Measurements from ENCODE around the gene ELMO1. TPM values are rescaled to one million over a fixed set of nuclear protein-coding genes. Genes with fewer than 3 reads are reported as not detected.

ELMO1 gene
- total RNA-seq, 2 donors from 2014 or later: 32.2 to 46.7 TPM

DNA sequence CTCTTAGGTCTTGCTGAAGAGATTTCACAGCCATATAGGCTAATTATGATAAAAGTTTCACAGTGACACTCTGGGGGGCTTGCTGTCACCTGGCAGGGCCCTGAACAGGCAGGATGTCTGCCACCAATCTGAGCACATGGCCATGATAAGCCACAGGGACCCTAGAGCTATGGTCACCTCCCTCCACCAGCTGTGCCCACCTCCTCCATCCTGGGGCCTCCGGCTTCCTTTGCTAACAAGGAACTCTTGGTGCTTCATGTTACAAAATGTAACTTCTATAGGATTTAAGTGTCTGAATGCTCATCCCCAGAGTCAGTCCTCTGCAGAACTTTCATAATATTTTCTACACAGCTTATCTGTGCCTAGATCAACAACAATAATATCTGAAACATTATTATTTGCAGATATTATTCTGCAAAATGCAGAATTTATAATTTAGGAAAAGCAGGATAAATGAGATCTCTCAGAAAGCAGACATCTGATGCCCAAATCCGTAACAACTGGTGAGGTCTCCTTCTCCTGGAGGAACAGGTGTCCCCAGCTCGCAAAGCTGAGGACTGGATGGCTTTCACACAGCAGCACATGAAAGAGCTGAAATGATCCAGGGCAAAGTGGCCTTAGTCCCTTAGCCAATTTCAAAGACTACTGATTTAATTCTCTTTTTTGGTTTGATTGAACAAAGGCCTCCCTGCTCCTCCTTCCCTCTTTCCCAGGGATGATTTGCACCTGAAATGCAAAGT lies 437.3 kb downstream of the ELMO1 start:
- intact Hi-C loops (cut with DNase I): no loop called here
- no peak for DNase-seq (ENCODE audit: low spot score)

DNA sequence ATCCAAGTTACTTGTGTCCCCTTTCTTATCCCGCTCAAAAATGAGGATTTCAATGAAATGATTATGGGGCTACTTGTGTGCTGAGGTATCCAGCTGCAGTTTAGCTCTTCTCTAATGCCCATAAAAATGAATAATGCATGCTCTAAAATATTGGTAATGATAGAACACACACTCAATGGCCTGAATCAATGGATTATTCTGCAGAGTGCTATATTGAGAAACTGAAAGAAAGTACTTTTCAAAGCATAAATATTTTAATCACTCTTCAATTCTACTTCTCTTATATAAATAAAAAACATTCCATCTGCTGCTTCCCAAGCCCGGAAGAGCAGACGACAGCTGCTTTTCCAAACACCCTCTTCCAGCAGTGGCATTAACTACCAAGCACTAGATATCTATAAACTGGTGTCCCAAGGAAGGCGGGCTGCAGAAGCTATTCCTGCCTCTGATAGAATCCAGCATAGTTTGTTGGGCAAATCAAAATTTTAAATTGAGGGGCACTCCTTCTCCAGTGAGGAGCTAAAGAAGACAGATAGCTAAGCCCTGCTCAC lies 439.5 kb downstream of the ELMO1 start:
- intact Hi-C loops (cut with DNase I): no loop called here
- DNase-seq (ENCODE audit: low spot score): no peak

DNA sequence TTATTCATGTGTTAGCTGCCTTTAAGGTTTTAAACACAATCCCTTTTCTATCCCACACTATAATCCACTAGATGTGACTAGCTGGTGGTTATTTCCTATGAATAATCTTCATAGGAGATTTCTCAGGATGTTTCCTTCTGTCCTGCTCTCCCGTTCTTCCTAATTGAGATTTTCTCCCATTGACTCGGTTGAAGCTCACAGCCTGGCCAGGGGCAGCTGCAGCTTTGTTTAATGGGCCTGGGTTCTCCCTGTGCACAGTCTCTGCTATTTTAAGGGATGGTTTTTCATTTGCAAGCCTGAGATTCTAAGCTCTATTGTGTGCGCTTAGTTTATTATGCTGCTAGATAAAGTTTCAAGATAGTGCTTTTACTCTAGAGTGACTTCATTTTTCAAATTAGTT lies 441.0 kb downstream of the ELMO1 start:
- intact Hi-C loops (cut with DNase I): no loop called here
- DNase-seq (ENCODE audit: low spot score): no peak

DNA sequence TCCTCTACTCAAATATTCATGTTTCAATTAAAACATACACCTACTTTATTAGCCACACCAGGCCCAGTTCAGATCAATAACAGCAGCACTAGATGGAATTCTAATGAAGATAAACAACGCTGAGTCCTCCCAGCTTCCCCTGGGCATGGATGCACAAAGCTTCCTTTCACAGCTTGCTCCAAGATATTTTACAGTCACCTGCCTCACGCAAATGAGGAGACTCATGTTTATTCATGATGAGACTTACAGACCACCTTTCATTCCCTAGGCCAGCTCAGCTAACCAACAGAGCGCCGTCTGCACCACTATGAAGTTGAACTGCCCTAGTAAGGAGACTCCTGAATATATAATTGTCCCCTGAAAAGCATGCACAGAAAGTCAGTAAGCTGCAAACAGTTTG lies 441.4 kb downstream of the ELMO1 start:
- intact Hi-C loops (cut with DNase I): no loop called here
- DNase-seq (ENCODE audit: low spot score): no peak

DNA sequence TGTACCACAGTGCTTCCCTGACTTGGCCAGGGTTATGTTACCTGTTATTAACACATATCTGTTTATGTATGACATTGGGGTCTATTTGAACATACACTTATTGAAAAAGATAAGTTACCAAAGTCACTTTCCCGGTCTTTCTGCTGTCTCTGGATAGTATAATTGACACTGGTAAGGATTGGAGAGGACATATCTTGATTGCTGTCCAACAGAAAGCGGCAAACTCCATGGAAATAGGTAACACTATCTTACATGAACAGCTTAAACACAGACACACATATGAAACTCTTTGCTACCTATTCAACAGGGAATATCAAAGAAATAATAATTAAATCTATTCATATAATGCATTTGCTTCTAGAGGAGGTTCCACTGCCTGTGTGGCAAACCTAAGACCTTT lies 441.9 kb downstream of the ELMO1 start:
- intact Hi-C loops (cut with DNase I): no loop called here
- DNase-seq (ENCODE audit: low spot score): no peak

DNA sequence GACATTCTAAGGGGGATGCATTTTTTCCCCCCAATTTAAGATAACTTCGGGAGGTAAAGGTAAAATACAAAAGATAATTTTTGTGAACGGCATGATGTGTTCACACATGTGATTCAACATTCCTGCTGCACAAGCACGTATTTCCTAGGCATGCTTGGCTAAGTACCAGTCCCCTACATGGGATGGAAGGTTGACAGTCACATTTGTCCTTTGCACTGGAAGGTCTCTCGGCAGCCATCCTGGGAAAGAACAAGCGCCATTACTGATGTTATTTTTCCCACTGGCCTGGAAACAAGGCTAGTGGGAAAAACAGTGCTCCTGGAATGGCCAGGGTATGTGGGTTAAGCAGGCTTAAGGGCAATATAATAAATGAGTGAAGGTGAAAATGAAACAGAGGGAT lies 448.2 kb downstream of the ELMO1 start:
- intact Hi-C loops (cut with DNase I): no loop called here
- DNase-seq (ENCODE audit: low spot score): no peak

DNA sequence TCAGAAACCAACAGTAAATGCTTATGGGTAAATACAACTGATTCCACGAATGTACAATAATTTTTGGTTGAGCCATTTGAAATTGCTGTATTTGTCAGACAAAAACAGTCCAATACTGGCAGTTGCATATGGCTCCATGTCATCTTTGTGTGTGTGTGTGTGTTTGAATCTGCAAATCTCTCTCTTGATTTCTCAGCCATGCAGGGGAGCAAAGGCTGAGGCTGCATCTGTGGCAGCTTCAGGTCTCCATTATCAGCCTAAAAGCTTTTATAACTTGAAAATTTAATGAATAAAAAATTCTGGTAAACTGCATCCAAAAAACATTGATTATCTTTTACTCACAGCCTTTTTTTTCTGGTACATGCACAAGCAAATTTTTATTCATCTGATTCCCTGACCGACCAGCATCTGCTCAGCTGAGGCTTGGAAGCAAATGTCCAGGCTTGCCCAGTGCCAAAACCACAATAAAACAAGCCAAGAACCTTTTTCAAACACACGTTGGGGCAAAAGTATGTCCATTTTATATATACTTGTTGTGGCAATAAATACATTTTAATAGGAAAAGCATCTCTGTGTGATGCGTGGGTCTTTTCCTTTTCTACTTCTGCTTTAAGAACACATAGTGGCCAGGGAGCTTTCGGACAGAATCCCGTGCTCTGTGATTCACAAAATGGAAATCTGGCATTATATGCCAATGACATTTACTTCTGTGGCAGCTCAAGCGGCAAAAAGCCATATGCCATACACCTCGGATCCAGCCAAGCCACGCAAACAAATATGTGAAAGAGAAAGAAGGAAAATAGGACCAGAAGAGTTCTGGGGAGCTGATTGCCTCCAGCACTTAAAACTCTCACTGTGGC lies 448.8 kb downstream of the ELMO1 start:
- no peak for DNase-seq (ENCODE audit: low spot score)
- intact Hi-C loops (cut with DNase I): no loop called here

DNA sequence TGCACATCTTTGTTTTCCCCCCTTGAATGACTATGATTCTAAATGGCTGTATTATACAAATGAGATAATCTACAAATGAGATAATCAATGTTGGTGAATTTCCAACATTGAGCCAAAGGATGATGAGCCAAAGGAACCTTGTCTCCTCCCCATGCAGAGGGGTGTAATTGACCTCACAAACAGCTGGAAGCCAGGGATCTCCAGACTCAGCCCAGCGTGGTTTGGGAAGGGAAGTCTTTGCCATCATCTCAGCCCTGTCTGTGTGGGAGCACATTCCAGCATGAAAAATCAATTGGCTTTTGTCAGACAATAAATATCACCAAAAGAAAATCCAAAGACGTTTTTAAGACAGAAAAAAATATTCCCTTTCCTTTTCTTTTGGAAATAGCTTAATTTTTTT lies 452.9 kb downstream of the ELMO1 start:
- intact Hi-C loops (cut with DNase I): no loop called here

DNA sequence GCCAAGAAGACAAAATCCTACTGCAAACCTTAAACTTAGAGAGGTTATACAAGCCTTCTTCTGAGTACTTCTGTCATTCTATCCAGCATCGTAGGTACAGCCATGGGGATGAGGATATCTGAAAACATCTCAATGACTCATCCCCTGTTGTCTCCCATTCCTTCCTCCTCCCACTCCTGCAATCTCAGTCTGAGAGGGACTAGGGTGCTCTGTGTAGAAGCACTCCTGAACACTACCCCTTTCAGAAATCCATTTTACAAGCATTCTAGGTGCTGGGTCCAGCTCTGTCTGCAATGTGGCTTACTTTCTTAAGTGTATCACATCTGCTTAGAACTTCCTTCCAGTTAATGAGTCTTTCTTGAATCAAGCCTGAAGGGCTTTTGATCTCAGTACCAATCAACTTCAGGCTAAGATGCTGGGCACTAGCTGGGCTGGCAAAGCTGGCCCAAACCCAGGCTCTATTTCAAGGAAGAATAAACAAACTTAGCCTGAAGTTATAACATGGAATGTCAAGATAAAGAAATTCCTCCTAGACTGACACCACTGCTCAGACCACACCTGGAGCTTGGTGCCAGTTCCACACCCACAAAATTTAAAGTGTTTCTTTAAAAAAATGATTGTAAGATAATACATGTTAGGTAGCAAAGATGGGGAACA lies 454.1 kb downstream of the ELMO1 start:
- DNase-seq (ENCODE audit: low spot score): no peak
- intact Hi-C loops (cut with DNase I): no loop called here

More for the DNA sequence above, 452.9 kb downstream of the ELMO1 start:
- DNase-seq (ENCODE audit: low spot score): no peak

DNA sequence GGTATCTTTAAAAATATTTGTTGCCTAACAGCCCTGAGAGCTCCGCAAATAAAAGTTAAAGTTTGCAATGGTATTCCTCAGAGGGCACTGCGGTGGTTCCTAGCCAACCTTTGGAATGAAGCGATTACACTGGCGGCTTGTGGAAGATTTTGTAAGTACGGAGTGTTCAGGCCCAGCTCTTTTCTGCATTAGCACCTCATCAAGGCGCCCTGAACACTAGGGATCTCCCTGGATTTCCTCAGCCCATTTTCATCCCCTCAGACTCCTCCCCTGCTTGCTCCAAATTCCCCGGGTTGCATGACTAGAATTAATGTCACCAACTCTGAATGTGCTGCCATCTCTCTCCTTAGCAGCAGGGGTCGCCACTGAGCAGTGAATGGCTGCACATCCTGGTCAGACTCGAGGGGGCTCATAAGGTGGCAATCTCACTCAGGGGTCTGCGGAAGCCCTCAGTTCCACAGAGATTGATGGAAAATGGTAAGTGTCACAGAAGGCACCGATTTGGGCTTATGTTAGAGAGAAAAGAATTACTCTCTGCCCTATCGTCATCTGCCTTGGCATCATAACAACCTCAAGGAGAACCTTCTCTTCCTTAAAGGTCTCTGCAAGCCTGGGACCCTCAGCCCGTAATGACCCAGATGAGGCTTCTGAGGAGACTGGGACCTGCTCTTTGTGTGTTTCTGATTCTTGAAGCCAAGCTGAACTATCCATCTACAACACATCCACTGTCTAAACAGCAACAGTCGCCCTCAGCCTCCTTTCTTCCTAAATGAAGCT lies 461.5 kb downstream of the ELMO1 start:
- no peak for DNase-seq (ENCODE audit: low spot score)
- intact Hi-C loops (cut with DNase I): loop anchor here in 1 of 2 donors (5.0 kb wide), 1 partner anchor 195 kb away; no protein-coding TSS in a partner anchor

DNA sequence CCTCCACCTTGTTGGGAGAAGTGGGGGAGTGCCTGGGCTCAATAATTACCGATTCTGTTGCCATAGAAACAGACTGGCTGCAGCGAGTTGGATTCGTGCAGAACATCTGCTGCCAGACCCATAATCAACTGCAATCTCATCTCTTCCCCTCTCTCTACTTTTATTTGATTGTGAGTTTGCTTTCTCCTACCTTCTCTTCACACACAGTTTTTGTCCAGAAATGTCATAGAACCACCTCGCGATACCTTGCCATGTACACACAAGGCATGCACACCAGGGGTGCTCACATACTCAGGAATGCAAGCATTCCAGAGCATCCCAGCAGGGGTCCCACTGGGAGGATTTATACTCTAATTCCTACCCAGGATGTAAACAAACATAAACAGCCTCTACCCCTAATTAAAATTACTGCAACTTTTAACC lies 462.1 kb downstream of the ELMO1 start:
- intact Hi-C loops (cut with DNase I): loop anchor here in 1 of 2 donors (5.0 kb wide), 1 partner anchor 196 kb away; no protein-coding TSS in a partner anchor
- no peak for DNase-seq (ENCODE audit: low spot score)

DNA sequence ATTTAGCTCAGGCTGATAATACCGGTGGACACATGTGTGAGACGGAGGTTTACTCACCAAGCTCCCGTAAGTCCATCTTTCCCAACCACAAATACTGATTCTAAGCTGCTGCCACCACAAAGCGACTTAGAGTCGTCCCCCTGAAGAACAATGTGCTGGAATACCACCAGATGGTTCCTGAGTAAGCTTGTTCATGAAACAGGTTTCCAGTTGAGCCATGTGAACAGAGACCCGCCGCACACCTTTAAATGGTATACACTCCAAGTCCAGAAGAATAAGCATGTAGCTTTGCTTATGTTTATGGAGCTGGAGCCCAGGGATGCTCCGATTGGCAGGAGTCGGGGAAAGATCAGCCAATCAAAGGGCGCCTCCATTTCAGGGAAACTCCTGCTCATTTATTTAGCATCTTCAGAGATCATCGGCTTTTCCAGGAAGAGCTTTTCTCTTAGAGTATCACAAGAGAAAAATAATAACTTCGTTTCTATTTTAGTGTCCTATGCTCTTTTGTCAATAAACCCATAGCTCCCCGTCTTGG lies 462.7 kb downstream of the ELMO1 start:
- no peak for DNase-seq (ENCODE audit: low spot score)
- intact Hi-C loops (cut with DNase I): loop anchor here in 1 of 2 donors (5.0 kb wide), 1 partner anchor 196 kb away; no protein-coding TSS in a partner anchor

DNA sequence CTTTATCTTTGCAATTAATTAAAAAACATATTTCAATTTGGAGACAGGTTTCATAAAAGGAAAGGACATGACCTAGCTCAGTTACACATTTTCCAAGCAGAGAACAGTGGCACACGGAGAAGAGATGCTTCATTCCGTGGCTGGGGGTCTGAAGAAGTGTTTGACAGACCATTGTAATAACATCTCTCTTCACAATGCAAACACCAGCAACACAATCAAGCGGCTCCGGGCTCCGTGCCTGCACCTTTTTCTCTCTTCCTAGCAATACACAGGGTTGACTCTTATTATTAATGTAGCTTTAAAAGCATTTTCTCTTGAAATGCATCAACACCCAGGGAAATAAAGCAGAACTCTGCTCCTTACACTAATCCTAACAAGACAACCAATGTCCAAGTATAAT lies 463.3 kb downstream of the ELMO1 start:
- intact Hi-C loops (cut with DNase I): loop anchor here in 1 of 2 donors (5.0 kb wide), 1 partner anchor 197 kb away; no protein-coding TSS in a partner anchor
- no peak for DNase-seq (ENCODE audit: low spot score)

DNA sequence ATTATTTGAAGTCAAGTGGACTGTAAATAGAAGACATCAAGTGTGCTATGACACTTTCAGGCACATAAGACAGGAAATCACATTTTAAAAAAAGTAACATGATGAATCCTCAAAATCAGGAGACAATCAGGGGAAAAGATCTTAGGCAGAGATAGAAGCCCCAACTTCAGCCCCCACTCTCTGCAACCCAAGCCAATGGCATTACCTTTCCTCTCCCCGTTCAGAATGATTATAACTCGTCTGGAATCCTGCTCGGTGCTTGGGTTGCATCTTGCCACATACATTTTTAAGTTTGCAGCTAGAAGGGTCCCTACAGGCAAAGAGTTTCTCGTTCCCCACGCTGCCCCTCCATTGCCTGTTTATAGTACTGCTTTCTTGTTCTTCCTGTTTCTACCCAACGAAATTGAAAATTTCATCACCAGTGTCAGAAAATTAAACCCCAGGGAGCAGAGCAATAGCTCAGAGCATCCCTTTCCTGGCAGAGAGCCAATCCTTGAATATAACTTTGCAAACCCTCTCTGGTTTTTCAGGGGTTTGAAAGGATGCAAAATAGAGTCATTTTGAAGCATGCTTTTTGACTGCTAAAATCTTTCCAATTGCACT lies 463.9 kb downstream of the ELMO1 start:
- DNase-seq (ENCODE audit: low spot score): no peak
- intact Hi-C loops (cut with DNase I): loop anchor here in 1 of 2 donors (5.0 kb wide), 1 partner anchor 197 kb away; no protein-coding TSS in a partner anchor

DNA sequence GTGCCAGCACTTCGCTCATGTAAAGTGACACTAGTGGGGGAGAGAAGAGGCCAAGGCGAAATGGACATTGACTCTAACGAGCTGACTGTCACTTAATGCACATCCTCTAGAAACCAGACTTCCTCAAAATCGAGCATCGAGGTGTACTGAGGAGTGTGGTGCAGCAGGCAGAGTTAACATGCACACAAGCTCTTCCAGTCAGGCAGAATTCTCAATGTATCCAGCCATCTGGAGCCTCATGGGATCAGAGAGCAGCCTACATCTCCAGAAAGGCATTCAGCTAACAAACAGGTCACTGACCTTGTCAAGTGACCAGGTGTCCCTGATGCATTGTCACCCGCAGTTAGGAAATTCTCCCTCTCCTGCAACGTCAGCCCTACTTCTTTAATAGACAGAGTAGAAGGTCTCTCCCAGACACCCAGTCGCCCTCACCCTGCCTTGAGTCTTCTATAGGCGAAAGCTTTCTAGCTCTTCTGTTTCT lies 464.6 kb downstream of the ELMO1 start:
- intact Hi-C loops (cut with DNase I): no loop called here
- no peak for DNase-seq (ENCODE audit: low spot score)

DNA sequence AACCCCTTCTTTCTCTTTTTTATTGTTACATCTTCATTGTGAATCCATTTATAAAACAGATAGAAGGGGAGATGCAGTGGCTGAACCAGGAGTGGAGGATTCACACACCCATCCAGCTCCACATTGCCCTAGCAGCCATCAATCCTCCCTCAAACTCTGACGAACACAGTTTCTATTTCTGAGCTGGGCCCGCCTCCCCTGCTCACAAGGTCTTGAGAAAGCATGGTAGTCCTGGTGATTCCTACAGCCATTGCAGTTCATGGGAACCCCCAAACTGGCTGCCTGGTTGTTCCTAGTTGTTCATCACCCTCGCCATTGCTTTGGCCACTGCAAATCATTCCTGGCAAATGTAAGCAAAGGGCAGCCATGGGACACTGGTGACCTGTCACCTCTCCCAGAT lies 465.9 kb downstream of the ELMO1 start:
- intact Hi-C loops (cut with DNase I): no loop called here
- no peak for DNase-seq (ENCODE audit: low spot score)

DNA sequence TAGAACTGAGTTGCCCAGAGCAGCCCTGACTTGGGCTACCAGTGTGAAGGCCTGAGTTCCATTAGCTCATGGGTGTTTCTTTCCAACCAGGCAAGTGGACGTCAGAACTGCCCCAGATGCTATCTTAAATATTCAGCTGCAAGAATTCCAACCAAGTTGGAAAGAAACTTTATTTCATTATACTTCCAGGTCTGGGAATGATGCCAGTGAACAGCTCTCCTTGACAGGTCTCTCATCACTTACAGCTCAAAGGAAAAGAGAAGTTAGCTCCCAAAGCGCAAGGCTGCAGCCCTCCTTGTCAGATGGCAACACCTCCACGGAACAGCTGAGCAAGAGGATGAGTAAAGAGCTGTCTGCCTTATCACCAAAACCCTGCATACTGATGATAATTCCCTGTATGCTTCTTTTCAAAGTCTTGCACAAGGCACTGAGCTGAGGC lies 468.8 kb downstream of the ELMO1 start:
- DNase-seq (ENCODE audit: low spot score): no peak
- intact Hi-C loops (cut with DNase I): loop anchor here in 1 of 2 donors (5.0 kb wide), 1 partner anchor 828 kb away; the partner anchor contains the start of gene EEPD1

DNA sequence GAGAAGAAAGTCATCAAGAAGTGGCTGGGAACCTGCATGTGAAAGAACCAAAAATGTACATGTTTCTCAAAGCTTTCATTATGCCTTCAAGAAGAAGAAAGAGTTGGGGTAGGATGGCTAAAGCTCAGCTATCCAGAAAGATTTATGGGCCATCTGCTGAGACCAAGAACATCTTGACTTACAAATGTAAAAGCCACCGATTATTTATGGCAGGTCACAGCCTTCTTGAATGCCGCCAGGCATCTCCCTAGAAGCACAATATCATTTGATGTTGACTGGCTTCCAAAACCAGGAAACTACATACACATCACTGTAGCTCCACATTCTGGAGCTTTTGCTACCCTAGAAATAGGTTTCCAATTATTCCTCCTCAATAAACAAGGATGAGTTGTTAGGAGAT lies 470.2 kb downstream of the ELMO1 start:
- intact Hi-C loops (cut with DNase I): loop anchor here in 1 of 2 donors (5.0 kb wide), 1 partner anchor 826 kb away; the partner anchor contains the start of gene EEPD1
- no peak for DNase-seq (ENCODE audit: low spot score)
